Endothelial cell of umbilical vein (primary cell): ENCODE measurements around the gene FAM53A. TPM values are rescaled to one million over a fixed set of nuclear protein-coding genes. Genes with fewer than 3 reads are reported as not detected.

ENCODE experiments used
- BruUV-seq: library from RNA; stranded (reverse); fragments of 400-500 nt; replicated peaks from 2 replicates; lab custom pipeline; 2021; lab: Mats Ljungman, UMichigan
- CTCF ChIA-PET: fragments of 300-600, 350-600 bp; sonication (Branson Sonifier 250); formaldehyde crosslinking; loops from one replicate; lab custom pipeline; 2021; ENCODE audit warnings: antibody characterized with exemption, inconsistent platforms; lab: Charles Lee
- POLR2A ChIA-PET: fragments of 300-600, 350-600 bp; sonication (Branson Sonifier 250); formaldehyde crosslinking; loops from one replicate; lab custom pipeline; 2021; ENCODE audit warnings: antibody characterized with exemption, inconsistent platforms; lab: Charles Lee
- DNase-seq: peaks from one replicate; pipeline ENCODE4 v3.0.0-alpha.2; 2011; ENCODE audit warnings: low read depth, low spot score
- FAIRE-seq: peaks from 2 replicates; lab custom pipeline; 2011; peaks lifted over from hg19 to GRCh38; lab: Jason Lieb, UNC
- H2AFZ ChIP-seq: 2 replicates; pipeline ENCODE4 v1.6.0; 2012; ENCODE audit warnings: low read depth, low read length, control low read depth, inconsistent platforms
- H3K27ac ChIP-seq: 2 replicates; pipeline ENCODE4 v1.5.1; 2011; ENCODE audit warnings: low read depth, mild to moderate bottlenecking, control low read depth, low read length, moderate library complexity; ENCODE audit not compliant: insufficient read depth
- H3K27me3 ChIP-seq, 2 experiments: 2 replicates each; pipeline versions ENCODE4 v1.6.0 to v1.6.1; 2011; ENCODE audit warnings: low read length in 2 of 2, mixed read lengths in 1 of 2; ENCODE audit not compliant: control insufficient read depth in 2 of 2, insufficient read depth in 2 of 2
- H3K36me3 ChIP-seq, 2 experiments: 2 replicates in 1 of 2; 3 replicates in 1 of 2; pipeline ENCODE4 v1.5.1; 2011; ENCODE audit warnings: low read length in 2 of 2, mild to moderate bottlenecking in 1 of 2, moderate library complexity in 1 of 2; ENCODE audit not compliant: control insufficient read depth in 2 of 2, insufficient read depth in 2 of 2; ENCODE audit errors: extremely low read depth in 1 of 2
- H3K4me1 ChIP-seq: 3 replicates; pipeline ENCODE4 v1.5.1; 2011; ENCODE audit warnings: mild to moderate bottlenecking, low read length; ENCODE audit not compliant: control insufficient read depth, insufficient read depth; ENCODE audit errors: extremely low read depth
- H3K4me2 ChIP-seq: 2 replicates; pipeline ENCODE4 v1.6.1; 2011; ENCODE audit warnings: low read length, control low read depth, mixed read lengths; ENCODE audit not compliant: insufficient read depth
- H3K4me3 ChIP-seq, 3 experiments: fragments of 200-600 bp in 1 of 3; sonication (generic), shearing (Covaris generic) in 1 of 3; replicated peaks in 1 of 3; 2 replicates each; pipeline ENCODE4 v1.5.1; 2011 to 2016; ENCODE audit warnings: control low read depth in 3 of 3, low read length in 3 of 3, mild to moderate bottlenecking in 2 of 3, inconsistent platforms in 1 of 3, low read depth in 1 of 3, moderate library complexity in 1 of 3; ENCODE audit not compliant: insufficient read depth in 1 of 3
- H3K79me2 ChIP-seq: 2 replicates; pipeline ENCODE4 v1.6.0; 2012; ENCODE audit warnings: low read length, inconsistent platforms; ENCODE audit not compliant: control insufficient read depth, insufficient read depth
- H3K9ac ChIP-seq: replicated peaks from 2 replicates; pipeline ENCODE3; 2011; ENCODE audit warnings: low read length, control low read depth; ENCODE audit not compliant: insufficient read depth; ENCODE audit errors: extremely low read depth
- H3K9me1 ChIP-seq: replicated peaks from 3 replicates; pipeline ENCODE4 v1.6.0; 2011; ENCODE audit warnings: mild to moderate bottlenecking, low read length; ENCODE audit not compliant: control insufficient read depth, insufficient read depth; ENCODE audit errors: extremely low read depth
- H3K9me3 ChIP-seq: replicated peaks from 2 replicates; pipeline ENCODE4 v1.5.1; 2012; ENCODE audit warnings: low read length, inconsistent platforms; ENCODE audit not compliant: control insufficient read depth, insufficient read depth
- H4K20me1 ChIP-seq: replicated peaks from 2 replicates; pipeline ENCODE3; 2011; ENCODE audit warnings: mild to moderate bottlenecking, low read length; ENCODE audit not compliant: control insufficient read depth, insufficient read depth; ENCODE audit errors: extremely low read depth
- EZH2 ChIP-seq: IDR thresholded peaks from 2 replicates; pipeline ENCODE4 v1.6.1; 2012; ENCODE audit warnings: borderline replicate concordance, low read depth, mild to moderate bottlenecking, moderate library complexity, low read length, inconsistent platforms; ENCODE audit not compliant: severe bottlenecking
- FOS ChIP-seq: IDR thresholded peaks from 2 replicates; pipeline ENCODE4 v1.6.1; 2011; ENCODE audit warnings: mild to moderate bottlenecking, low read length, moderate library complexity, borderline replicate concordance; ENCODE audit not compliant: insufficient read depth
- GATA2 ChIP-seq: IDR thresholded peaks from 2 replicates; pipeline ENCODE4 v1.7.0; 2011; ENCODE audit warnings: low read depth, mild to moderate bottlenecking, moderate library complexity, mixed read lengths, low read length; ENCODE audit not compliant: insufficient read length, insufficient read depth
- JUN ChIP-seq: IDR thresholded peaks from 2 replicates; pipeline ENCODE4 v1.6.1; 2011; ENCODE audit warnings: borderline replicate concordance, low read depth; ENCODE audit not compliant: insufficient read length, insufficient read depth
- MYC ChIP-seq: IDR thresholded peaks from one replicate; pipeline ENCODE4 v1.6.1; 2011; ENCODE audit warnings: mild to moderate bottlenecking, low read depth, low read length
- POLR2A ChIP-seq: IDR thresholded peaks from 2 replicates; pipeline ENCODE4 v1.6.1; 2012; ENCODE audit warnings: low read depth, mild to moderate bottlenecking, control low read depth, low read length
- POLR2AphosphoS5 ChIP-seq: IDR thresholded peaks from 2 replicates; pipeline ENCODE4 v1.6.1; 2012; ENCODE audit warnings: low read depth, mild to moderate bottlenecking, control low read depth, low read length, moderate library complexity; ENCODE audit not compliant: insufficient read depth
- dilution Hi-C: fragments of 300-500 bp; cut with MboI; formaldehyde crosslinking; loops from one replicate; pipeline ENCODE4 v1.15.0; 2019; ENCODE audit warnings: low sequenced_read_pairs; ENCODE audit not compliant: extremely low pct_ligation_motif_present
- intact Hi-C: fragments of 100-400 bp; cut with micrococcal nuclease; formaldehyde crosslinking; loops from one replicate; pipeline ENCODE4 v1.10.0; 2022
- polyA plus RNA-seq, 4 experiments: library from polyadenylated mRNA; depleted of rRNA in 3 of 4; stranded (reverse) in 3 of 4; unstranded in 1 of 4; fragments of >200 nt; gene quantifications; 2 replicates each; pipeline versions ENCODE4 v1.2.1 to v1.2.3, GENCODE V29; 2011 to 2012; ENCODE audit warnings: missing spikeins in 1 of 4
- total RNA-seq: library from RNA; stranded (reverse); gene quantifications from 2 replicates; pipeline ENCODE4 v1.2.3, GENCODE V29; 2021
- TF ChIP-seq, protein P1 (sequence below), 2 donors: IDR thresholded peaks; 1 replicate in 1 of 2; 2 replicates in 1 of 2; pipeline ENCODE4 v1.5.1; 2011; ENCODE audit warnings: low read length in 2 of 2, mild to moderate bottlenecking in 2 of 2, moderate library complexity in 2 of 2, control low read depth in 1 of 2, inconsistent platforms in 1 of 2, low read depth in 1 of 2; ENCODE audit not compliant: insufficient read depth in 1 of 2; ENCODE audit errors: extremely low read depth in 1 of 2
- TF ChIP-seq, protein P2 (sequence below): IDR thresholded peaks from 2 replicates; pipeline ENCODE4 v1.6.1; 2011; ENCODE audit not compliant: insufficient read depth, insufficient read length

The FAM53A gene
- total and polyA plus RNA-seq, 2 donors (not counting 3 experiments of a cell fraction or from before 2014, with no cell fraction given), result 1.3 to 1.7 TPM

DNA sequence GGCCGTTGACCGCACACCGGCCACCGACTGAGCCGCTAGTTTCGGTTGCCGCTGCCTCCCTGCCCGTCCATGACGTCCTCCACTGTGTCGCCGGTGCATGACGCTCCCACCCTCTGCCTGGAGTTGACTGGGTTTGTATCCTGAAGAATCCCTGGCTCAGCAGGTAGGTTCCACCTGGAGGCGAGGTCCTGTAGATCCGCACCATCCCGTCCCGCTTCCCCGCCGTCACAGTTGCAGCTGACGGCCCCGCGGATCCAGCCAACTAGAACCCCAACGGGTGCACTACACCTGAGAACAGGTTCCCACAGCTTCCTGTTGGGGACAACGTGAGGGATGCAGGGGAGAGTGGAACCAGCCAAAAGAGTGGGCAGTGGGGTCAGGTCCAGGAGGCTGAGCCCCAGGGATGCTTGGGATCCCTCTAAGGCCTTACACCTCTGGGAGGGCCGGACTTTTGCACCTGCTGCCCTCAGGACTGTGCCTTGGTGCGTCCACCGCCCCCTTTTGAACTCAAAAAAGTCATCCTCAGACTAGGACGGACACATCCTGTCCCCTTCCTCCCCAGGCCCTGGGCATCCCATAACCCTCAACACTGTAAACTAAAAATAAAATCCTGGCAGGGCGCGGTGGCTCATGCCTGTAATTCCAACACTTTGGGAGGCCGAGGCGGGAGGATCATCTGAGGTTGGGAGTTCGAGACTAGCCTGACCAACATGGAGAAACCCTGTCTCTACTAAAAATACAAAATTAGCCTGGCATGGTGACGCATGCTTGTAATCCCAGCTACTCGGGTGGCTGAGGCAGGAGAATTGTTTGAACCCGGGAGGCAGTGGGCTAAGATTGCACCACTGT lies 29.1 kb upstream of the FAM53A start:
- H2AFZ ChIP-seq, result peak overlapping the region; percentile 91
- no peaks in the 10 kb centered on the region for H4K20me1 ChIP-seq
- intact Hi-C loops, result loop anchor here (2.0 kb wide), 1 partner anchor 28 kb away; the partner anchor contains the start of gene FAM53A
- H3K4me1 ChIP-seq, result peaks cover 16% of the 10 kb centered on the region
- ChIA-PET CTCF (interaction anchor here (1.0 to 2.2 kb wide), 3 partner anchors 13 to 20 kb away, joined by 7 to 33 read pairs (median 9); no protein-coding TSS in a partner anchor), POLR2A (no interaction called here)
- H3K9me3 ChIP-seq, result no peaks in the 10 kb centered on the region
- dilution Hi-C loops, result no loop called here
- no peaks in the 10 kb centered on the region for H3K9me1 ChIP-seq
- no peaks in the 10 kb centered on the region for H3K27me3 ChIP-seq
- BruUV-seq, result TSS peak; percentile 59
- H3K4me3 ChIP-seq, result peak overlapping the region; percentile 45 to 73 (median 60)
- peak overlapping the region; percentile 99 for H3K9ac ChIP-seq
- peak; percentile 24 for FAIRE-seq
- TF ChIP-seq POLR2AphosphoS5, result no peak
- H3K27ac ChIP-seq, result peak overlapping the region; percentile 98
- peaks cover 0 to 13% of the 10 kb centered on the region in 2 experiments for H3K36me3 ChIP-seq
- peaks cover 50% of the 10 kb centered on the region for H3K79me2 ChIP-seq
- H3K4me2 ChIP-seq, result peak overlapping the region; percentile 73
- DNase-seq, result no peak

DNA sequence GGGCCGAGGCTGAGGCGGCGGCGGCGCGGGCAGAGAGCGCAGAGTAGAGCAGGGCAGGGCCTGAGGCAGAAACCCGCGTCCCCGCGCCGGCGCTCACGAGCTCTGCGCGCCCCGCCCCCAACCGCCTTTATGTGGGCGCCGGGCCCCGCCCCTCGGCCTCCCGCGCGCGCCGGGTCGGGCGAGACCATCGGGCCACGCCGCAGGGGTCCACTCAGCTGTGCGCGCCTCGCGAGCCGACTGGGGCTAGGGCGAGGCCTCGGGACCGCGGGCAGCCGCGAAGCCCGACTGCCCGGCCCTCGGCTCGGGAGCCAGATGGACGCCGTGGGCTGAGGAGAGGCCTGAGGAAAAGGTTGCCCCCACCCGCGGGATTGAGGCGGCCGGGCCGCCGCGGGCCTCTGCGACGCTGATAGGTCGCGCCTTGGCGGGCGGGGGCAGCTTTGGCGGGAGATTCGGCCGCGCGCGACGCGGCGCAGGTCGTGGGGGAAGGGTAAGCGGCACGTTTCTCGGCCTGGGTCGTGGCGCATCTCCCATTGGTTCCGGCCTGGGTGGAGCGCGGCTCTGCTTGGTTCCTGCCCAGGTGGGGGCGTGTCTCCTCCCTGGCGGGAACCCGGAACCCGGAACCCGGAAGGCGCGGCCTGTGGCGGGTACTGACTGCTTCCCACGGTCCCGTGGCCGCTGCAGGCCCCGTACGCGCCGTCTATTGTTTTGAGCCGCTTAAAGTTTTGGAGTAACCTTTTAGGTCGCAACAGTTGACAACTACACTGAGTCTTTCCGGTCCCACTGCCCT lies 28.3 kb upstream of the FAM53A start, which contains the start of gene SLBP:
TSS of gene SLBP (minus strand) at position 104 of the 787 bp plus-strand sequence. CDS start 131 bp downstream, outside the sequence.
- Histone ChIP-seq H3K36me3 (peaks cover 0 to 6% of the 10 kb centered on the region in 2 experiments), H3K9me1 (no peaks in the 10 kb centered on the region), H3K79me2 (peaks cover 52% of the 10 kb centered on the region), H4K20me1 (no peaks in the 10 kb centered on the region), H3K4me1 (peaks cover 16% of the 10 kb centered on the region), H3K4me2 (peak within 1 kb of the TSS; percentile 78), H3K4me3 (peak within 1 kb of the TSS; percentile 60 to 73 (median 62)), H2AFZ (peak within 1 kb of the TSS; percentile 91), H3K9ac (peak within 1 kb of the TSS; percentile 99), H3K9me3 (no peaks in the 10 kb centered on the region), H3K27ac (peak within 1 kb of the TSS; percentile 98), H3K27me3 (no peaks in the 10 kb centered on the region)
- DNase-seq (peak; percentile 86), FAIRE-seq (peak; percentile 92)
- BruUV-seq, result no TSS peak
- dilution Hi-C loops (no loop called here), intact Hi-C loops (loop anchor here (1.0 to 2.0 kb wide), 3 partner anchors 9 to 28 kb away; partner anchors contain the start of genes FAM53A, TACC3 and TMEM129)
- POLR2A ChIA-PET, result interaction anchor here (0.7 to 1.2 kb wide), 3 partner anchors 8 to 19 kb away, joined by 4 to 8 read pairs (median 5); partner anchors contain the start of genes TACC3 and TMEM129
- CTCF ChIA-PET, result interaction anchor here (1.0 to 2.2 kb wide), 6 partner anchors 9 to 356 kb away, joined by 3 to 33 read pairs (median 6); partner anchors contain the start of genes TACC3 and TMEM129
- TF ChIP-seq JUN, result no peak
- TF ChIP-seq, protein P1, sequence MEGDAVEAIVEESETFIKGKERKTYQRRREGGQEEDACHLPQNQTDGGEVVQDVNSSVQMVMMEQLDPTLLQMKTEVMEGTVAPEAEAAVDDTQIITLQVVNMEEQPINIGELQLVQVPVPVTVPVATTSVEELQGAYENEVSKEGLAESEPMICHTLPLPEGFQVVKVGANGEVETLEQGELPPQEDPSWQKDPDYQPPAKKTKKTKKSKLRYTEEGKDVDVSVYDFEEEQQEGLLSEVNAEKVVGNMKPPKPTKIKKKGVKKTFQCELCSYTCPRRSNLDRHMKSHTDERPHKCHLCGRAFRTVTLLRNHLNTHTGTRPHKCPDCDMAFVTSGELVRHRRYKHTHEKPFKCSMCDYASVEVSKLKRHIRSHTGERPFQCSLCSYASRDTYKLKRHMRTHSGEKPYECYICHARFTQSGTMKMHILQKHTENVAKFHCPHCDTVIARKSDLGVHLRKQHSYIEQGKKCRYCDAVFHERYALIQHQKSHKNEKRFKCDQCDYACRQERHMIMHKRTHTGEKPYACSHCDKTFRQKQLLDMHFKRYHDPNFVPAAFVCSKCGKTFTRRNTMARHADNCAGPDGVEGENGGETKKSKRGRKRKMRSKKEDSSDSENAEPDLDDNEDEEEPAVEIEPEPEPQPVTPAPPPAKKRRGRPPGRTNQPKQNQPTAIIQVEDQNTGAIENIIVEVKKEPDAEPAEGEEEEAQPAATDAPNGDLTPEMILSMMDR (IDR thresholded peaks at IDR 0.05; ENCODE audit: extremely low read depth in 1 of 2, insufficient read depth in 1 of 2, low read depth in 1 of 2, low read length in 2 of 2), result no peak
- TF ChIP-seq, protein P2, sequence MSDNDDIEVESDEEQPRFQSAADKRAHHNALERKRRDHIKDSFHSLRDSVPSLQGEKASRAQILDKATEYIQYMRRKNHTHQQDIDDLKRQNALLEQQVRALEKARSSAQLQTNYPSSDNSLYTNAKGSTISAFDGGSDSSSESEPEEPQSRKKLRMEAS, result peak; percentile 66
- peak; percentile 70 for TF ChIP-seq POLR2AphosphoS5
- TF ChIP-seq MYC, result peak; percentile 92
- no peak for TF ChIP-seq EZH2
- TF ChIP-seq GATA2, result no peak
- no peak for TF ChIP-seq FOS
- peak; percentile 66 for TF ChIP-seq POLR2A
